SK-N-SH treated with all-trans-retinoic acid at 6 μM for 48 hours (cell line): ENCODE data around the gene DENND1A.

Experiments
- ATAC-seq: fragments of 200-7000 bp; cut with Tn5 transposase; 3 replicates; pipeline ENCODE4 v1.9.1; 2020; ENCODE audit warnings: mild to moderate bottlenecking, moderate library complexity
- ARNTL ChIP-seq: fragments of 450-650 bp; formaldehyde crosslinking; IDR thresholded peaks from 2 replicates; pipeline ENCODE4 v1.5.0; 2020; ENCODE audit warnings: low read depth, mild to moderate bottlenecking, moderate library complexity, borderline replicate concordance
- BACH2 ChIP-seq: fragments of 250-450 bp; sonication (Bioruptor Pico); IDR thresholded peaks from 2 replicates; pipeline ENCODE4 v1.9.0; 2021; ENCODE audit warnings: mild to moderate bottlenecking, borderline replicate concordance
- CREB5 ChIP-seq: fragments of 250-450 bp; sonication (Bioruptor Pico); IDR thresholded peaks from 2 replicates; pipeline ENCODE4 v1.5.1; 2020; ENCODE audit warnings: low read depth, mild to moderate bottlenecking, moderate library complexity
- CSRNP3 ChIP-seq: fragments of 250-450 bp; sonication (Bioruptor Pico); IDR thresholded peaks from 2 replicates; pipeline ENCODE4 v1.5.1; 2021; ENCODE audit warnings: mild to moderate bottlenecking, moderate library complexity
- ESRRG ChIP-seq: fragments of 250-450 bp; sonication (Bioruptor Pico); IDR thresholded peaks from 2 replicates; pipeline ENCODE4 v1.6.1; 2021; ENCODE audit warnings: mild to moderate bottlenecking
- GLIS3 ChIP-seq: fragments of 250-450 bp; sonication (Bioruptor Pico); IDR thresholded peaks from 2 replicates; pipeline ENCODE4 v1.5.0; 2020; ENCODE audit warnings: mild to moderate bottlenecking, moderate library complexity
- ISL1 ChIP-seq: fragments of 250-450 bp; sonication (Bioruptor Pico); IDR thresholded peaks from 2 replicates; pipeline ENCODE4 v2.1.2; 2022; ENCODE audit warnings: mild to moderate bottlenecking, moderate library complexity
- OSR1 ChIP-seq: fragments of 250-450 bp; sonication (Bioruptor Pico); IDR thresholded peaks from 2 replicates; pipeline ENCODE4 v1.8.0; 2022; ENCODE audit warnings: moderate library complexity, mild to moderate bottlenecking, inconsistent platforms
- PPARA ChIP-seq: fragments of 250-450 bp; sonication (Bioruptor Pico); IDR thresholded peaks from 2 replicates; pipeline ENCODE4 v1.5.0; 2020; ENCODE audit warnings: mild to moderate bottlenecking, borderline replicate concordance
- RARB ChIP-seq: fragments of 250-450 bp; sonication (Bioruptor Pico); IDR thresholded peaks from 2 replicates; pipeline ENCODE4 v1.8.0; 2021; ENCODE audit warnings: mild to moderate bottlenecking, moderate library complexity
- SNAI2 ChIP-seq: fragments of 250-450 bp; sonication (Bioruptor Pico); IDR thresholded peaks from 2 replicates; pipeline ENCODE4 v1.5.0; 2020; ENCODE audit warnings: mild to moderate bottlenecking, moderate library complexity
- TOX ChIP-seq: fragments of 250-450 bp; sonication (Bioruptor Pico); IDR thresholded peaks from 2 replicates; pipeline ENCODE4 v1.8.0; 2021; ENCODE audit warnings: mild to moderate bottlenecking, moderate library complexity, borderline replicate concordance
- ZC3H10 ChIP-seq: fragments of 250-450 bp; sonication (Bioruptor Pico); IDR thresholded peaks from 2 replicates; pipeline ENCODE4 v1.5.1; 2021; ENCODE audit warnings: mild to moderate bottlenecking, moderate library complexity
- ZFP3 ChIP-seq: fragments of 250-450 bp; sonication (Bioruptor Pico); IDR thresholded peaks from 2 replicates; pipeline ENCODE4 v1.5.0; 2020; ENCODE audit warnings: mild to moderate bottlenecking, moderate library complexity
- ZFP30 ChIP-seq: fragments of 450-650 bp; formaldehyde crosslinking; IDR thresholded peaks from 2 replicates; pipeline ENCODE4 v1.5.0; 2022; ENCODE audit warnings: mild to moderate bottlenecking, moderate library complexity
- ZNF70 ChIP-seq: fragments of 450-650 bp; formaldehyde crosslinking; IDR thresholded peaks from 2 replicates; pipeline ENCODE4 v1.5.0; 2020; ENCODE audit warnings: mild to moderate bottlenecking, moderate library complexity
- ZNF8 ChIP-seq: fragments of 450-650 bp; formaldehyde crosslinking; IDR thresholded peaks from 2 replicates; pipeline ENCODE4 v1.5.0; 2020; ENCODE audit warnings: mild to moderate bottlenecking, moderate library complexity
- TF ChIP-seq, protein P1 (sequence below): fragments of 250-450 bp; sonication (Bioruptor Pico); IDR thresholded peaks from 2 replicates; pipeline ENCODE4 v1.8.0; 2020; ENCODE audit warnings: mild to moderate bottlenecking, moderate library complexity, borderline replicate concordance
- TF ChIP-seq, protein P2 (sequence below): fragments of 250-450 bp; sonication (Bioruptor Pico); IDR thresholded peaks from 2 replicates; pipeline ENCODE4 v1.5.0; 2020; ENCODE audit warnings: mild to moderate bottlenecking, moderate library complexity
- TF ChIP-seq, protein P3 (sequence below): fragments of 250-450 bp; sonication (Bioruptor Pico); IDR thresholded peaks from 2 replicates; pipeline ENCODE4 v1.8.0; 2021; ENCODE audit warnings: low read depth, mild to moderate bottlenecking, moderate library complexity, borderline replicate concordance

The DENND1A gene

DNA sequence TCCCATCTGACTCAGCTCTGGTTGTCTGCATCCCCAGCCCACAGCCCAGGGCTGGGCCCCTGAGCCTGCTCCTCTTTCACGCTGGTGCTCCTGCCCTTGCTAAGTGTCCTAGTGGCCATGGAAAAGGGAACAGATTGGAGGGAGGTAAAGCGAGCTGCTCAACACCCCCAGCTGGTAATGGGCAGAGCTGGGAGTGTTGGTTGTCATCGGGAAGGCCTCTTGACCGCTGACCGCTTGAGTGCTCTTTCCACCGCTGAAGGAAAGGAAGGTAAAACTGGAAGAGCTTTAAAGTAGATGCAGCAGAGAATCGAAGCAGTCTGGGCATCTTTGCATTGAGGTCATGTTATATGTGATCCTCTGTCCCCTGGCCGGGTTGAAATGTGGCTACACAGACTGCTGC lies 513.8 kb downstream of the DENND1A start:
- no peak for TF ChIP-seq RARB
- no peak for ATAC-seq

GRCh38 chr9:123414936-123415930 lies 514.7 kb downstream of the DENND1A start:
- no peak for TF ChIP-seq CSRNP3 (CRISPR knock-in tag)
- no peak for ATAC-seq

GRCh38 chr9:123414204-123414603 lies 515.7 kb downstream of the DENND1A start:
- TF ChIP-seq ZC3H10 (CRISPR knock-in tag) (no peak), OSR1 (CRISPR knock-in tag) (no peak), ZNF8 (no peak), ZFP30 (CRISPR knock-in tag) (no peak), ZFP3 (CRISPR knock-in tag) (no peak), CREB5 (CRISPR knock-in tag) (no peak), ISL1 (CRISPR knock-in tag) (no peak), SNAI2 (CRISPR knock-in tag) (no peak), TOX (CRISPR knock-in tag) (no peak), ARNTL (no peak), ESRRG (no peak), BACH2 (CRISPR knock-in tag) (no peak), PPARA (CRISPR knock-in tag) (no peak), ZNF70 (CRISPR knock-in tag) (no peak), RARB (no peak), GLIS3 (CRISPR knock-in tag) (no peak)
- TF ChIP-seq, protein P1, sequence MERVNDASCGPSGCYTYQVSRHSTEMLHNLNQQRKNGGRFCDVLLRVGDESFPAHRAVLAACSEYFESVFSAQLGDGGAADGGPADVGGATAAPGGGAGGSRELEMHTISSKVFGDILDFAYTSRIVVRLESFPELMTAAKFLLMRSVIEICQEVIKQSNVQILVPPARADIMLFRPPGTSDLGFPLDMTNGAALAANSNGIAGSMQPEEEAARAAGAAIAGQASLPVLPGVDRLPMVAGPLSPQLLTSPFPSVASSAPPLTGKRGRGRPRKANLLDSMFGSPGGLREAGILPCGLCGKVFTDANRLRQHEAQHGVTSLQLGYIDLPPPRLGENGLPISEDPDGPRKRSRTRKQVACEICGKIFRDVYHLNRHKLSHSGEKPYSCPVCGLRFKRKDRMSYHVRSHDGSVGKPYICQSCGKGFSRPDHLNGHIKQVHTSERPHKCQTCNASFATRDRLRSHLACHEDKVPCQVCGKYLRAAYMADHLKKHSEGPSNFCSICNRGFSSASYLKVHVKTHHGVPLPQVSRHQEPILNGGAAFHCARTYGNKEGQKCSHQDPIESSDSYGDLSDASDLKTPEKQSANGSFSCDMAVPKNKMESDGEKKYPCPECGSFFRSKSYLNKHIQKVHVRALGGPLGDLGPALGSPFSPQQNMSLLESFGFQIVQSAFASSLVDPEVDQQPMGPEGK (CRISPR knock-in tag), result no peak
- TF ChIP-seq, protein P2, sequence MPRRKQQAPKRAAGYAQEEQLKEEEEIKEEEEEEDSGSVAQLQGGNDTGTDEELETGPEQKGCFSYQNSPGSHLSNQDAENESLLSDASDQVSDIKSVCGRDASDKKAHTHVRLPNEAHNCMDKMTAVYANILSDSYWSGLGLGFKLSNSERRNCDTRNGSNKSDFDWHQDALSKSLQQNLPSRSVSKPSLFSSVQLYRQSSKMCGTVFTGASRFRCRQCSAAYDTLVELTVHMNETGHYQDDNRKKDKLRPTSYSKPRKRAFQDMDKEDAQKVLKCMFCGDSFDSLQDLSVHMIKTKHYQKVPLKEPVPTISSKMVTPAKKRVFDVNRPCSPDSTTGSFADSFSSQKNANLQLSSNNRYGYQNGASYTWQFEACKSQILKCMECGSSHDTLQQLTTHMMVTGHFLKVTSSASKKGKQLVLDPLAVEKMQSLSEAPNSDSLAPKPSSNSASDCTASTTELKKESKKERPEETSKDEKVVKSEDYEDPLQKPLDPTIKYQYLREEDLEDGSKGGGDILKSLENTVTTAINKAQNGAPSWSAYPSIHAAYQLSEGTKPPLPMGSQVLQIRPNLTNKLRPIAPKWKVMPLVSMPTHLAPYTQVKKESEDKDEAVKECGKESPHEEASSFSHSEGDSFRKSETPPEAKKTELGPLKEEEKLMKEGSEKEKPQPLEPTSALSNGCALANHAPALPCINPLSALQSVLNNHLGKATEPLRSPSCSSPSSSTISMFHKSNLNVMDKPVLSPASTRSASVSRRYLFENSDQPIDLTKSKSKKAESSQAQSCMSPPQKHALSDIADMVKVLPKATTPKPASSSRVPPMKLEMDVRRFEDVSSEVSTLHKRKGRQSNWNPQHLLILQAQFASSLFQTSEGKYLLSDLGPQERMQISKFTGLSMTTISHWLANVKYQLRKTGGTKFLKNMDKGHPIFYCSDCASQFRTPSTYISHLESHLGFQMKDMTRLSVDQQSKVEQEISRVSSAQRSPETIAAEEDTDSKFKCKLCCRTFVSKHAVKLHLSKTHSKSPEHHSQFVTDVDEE (CRISPR knock-in tag), result no peak
- TF ChIP-seq, protein P3, sequence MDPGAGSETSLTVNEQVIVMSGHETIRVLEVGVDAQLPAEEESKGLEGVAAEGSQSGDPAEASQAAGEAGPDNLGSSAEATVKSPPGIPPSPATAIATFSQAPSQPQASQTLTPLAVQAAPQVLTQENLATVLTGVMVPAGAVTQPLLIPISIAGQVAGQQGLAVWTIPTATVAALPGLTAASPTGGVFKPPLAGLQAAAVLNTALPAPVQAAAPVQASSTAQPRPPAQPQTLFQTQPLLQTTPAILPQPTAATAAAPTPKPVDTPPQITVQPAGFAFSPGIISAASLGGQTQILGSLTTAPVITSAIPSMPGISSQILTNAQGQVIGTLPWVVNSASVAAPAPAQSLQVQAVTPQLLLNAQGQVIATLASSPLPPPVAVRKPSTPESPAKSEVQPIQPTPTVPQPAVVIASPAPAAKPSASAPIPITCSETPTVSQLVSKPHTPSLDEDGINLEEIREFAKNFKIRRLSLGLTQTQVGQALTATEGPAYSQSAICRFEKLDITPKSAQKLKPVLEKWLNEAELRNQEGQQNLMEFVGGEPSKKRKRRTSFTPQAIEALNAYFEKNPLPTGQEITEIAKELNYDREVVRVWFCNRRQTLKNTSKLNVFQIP (CRISPR knock-in tag), result no peak
- TF ChIP-seq, all 23 proteins: peak for 0
- ATAC-seq, result no peak
